GM19395 (cell line): ENCODE data around the gene TMEM207.

Source experiments
- ATAC-seq: cut with Tn5 transposase; IDR thresholded peaks from one replicate; pipeline ENCODE4 v1.9.1; 2021; ENCODE audit warnings: mild to moderate bottlenecking, moderate library complexity; ENCODE audit not compliant: unreplicated experiment

TMEM207 gene

GRCh38 chr3:190444576-190445145, 5.0 kb downstream of the TMEM207 start:
- ATAC-seq = no peak

GRCh38 chr3:190444006-190444405, 5.7 kb downstream of the TMEM207 start:
- ATAC-seq = no peak

GRCh38 chr3:190443257-190443656, 6.4 kb downstream of the TMEM207 start:
- no peak for ATAC-seq

GRCh38 chr3:190442240-190442639, 7.5 kb downstream of the TMEM207 start:
- no peak for ATAC-seq

- no peak for ATAC-seq
These were observed 13.4 kb downstream of the TMEM207 start for GRCh38 chr3:190436331-190436730.

- ATAC-seq = no peak
These were observed 14.1 kb downstream of the TMEM207 start for GRCh38 chr3:190435618-190436017.

- ATAC-seq = no peak
These were observed 16.1 kb downstream of the TMEM207 start for GRCh38 chr3:190433626-190434025.

GRCh38 chr3:190432216-190432615, 17.5 kb downstream of the TMEM207 start:
- ATAC-seq = no peak

GRCh38 chr3:190430906-190431305, 18.8 kb downstream of the TMEM207 start:
- no peak for ATAC-seq

GRCh38 chr3:190429681-190430080, 20.0 kb downstream of the TMEM207 start:
- no peak for ATAC-seq

GRCh38 chr3:190426806-190427507, 22.7 kb downstream of the TMEM207 start:
- no peak for ATAC-seq

GRCh38 chr3:190425833-190426232, 23.9 kb downstream of the TMEM207 start:
- no peak for ATAC-seq

GRCh38 chr3:190424478-190425439, 24.9 kb downstream of the TMEM207 start:
- ATAC-seq = peak; percentile 71

GRCh38 chr3:190424108-190424477, 25.6 kb downstream of the TMEM207 start:
- no peak for ATAC-seq

- ATAC-seq = no peak
These were observed 35.4 kb downstream of the TMEM207 start for GRCh38 chr3:190414297-190414696.

- ATAC-seq = no peak
These were observed 45.0 kb downstream of the TMEM207 start for GRCh38 chr3:190404715-190405114.

- no peak for ATAC-seq
These were observed 47.7 kb downstream of the TMEM207 start for GRCh38 chr3:190401963-190402362.

- ATAC-seq = no peak
These were observed 50.0 kb downstream of the TMEM207 start for GRCh38 chr3:190399677-190400076.

GRCh38 chr3:190397889-190398288, 51.8 kb downstream of the TMEM207 start:
- no peak for ATAC-seq

- no peak for ATAC-seq
These were observed 53.7 kb downstream of the TMEM207 start for GRCh38 chr3:190396001-190396400.

GRCh38 chr3:190388703-190389102, 61.0 kb downstream of the TMEM207 start:
- ATAC-seq = no peak
